LNCAP (cell line): Measurements from ENCODE around the gene TIMD4.

ENCODE experiments used
- TF ChIP-seq, protein P1 (sequence below): fragments of 450-650 bp; IDR thresholded peaks from 2 replicates; pipeline ENCODE4 v1.5.1; 2017; ENCODE audit warnings: mild to moderate bottlenecking

TIMD4 gene

DNA sequence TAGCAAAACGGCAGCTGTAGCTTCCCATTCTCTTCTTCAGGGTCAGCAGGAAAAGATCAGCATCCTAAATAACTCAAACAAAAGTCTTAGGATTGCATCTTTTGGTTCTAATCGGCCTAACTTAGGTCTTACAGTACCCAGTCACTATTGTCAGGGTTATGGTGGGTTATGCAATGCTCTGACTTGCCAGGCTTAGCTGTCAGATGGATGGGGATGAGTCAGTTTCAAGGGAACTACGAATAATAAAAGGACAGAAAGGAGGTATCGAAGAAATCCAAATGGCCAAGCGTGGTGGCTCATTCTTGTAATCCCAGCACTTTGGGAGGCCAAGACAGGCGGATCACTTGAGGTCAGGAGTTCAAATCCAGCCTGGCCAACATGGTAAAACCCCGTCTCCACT lies 66.5 kb downstream of the TIMD4 start:
- TF ChIP-seq, protein P1, sequence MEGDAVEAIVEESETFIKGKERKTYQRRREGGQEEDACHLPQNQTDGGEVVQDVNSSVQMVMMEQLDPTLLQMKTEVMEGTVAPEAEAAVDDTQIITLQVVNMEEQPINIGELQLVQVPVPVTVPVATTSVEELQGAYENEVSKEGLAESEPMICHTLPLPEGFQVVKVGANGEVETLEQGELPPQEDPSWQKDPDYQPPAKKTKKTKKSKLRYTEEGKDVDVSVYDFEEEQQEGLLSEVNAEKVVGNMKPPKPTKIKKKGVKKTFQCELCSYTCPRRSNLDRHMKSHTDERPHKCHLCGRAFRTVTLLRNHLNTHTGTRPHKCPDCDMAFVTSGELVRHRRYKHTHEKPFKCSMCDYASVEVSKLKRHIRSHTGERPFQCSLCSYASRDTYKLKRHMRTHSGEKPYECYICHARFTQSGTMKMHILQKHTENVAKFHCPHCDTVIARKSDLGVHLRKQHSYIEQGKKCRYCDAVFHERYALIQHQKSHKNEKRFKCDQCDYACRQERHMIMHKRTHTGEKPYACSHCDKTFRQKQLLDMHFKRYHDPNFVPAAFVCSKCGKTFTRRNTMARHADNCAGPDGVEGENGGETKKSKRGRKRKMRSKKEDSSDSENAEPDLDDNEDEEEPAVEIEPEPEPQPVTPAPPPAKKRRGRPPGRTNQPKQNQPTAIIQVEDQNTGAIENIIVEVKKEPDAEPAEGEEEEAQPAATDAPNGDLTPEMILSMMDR = no peak

DNA sequence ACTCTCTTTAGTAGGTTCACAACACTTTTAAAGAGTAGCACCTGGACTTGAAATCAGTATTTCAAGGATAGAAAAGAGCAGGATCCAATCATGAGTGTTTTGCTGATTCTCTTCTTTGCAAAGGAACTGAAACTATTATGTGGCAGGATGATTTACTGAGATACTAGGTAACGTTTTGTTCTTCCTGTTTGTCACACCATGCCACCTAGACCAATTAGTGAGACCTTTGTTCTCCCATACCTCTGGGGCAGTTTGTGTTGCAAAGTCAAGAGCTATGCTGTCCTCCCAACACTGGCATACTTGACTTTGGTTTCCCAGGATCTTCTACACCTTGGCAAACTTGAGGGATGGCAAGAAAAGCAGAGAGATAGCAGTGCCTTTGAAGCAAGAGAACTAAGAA lies 69.5 kb downstream of the TIMD4 start:
- TF ChIP-seq, protein P1 = no peak

DNA sequence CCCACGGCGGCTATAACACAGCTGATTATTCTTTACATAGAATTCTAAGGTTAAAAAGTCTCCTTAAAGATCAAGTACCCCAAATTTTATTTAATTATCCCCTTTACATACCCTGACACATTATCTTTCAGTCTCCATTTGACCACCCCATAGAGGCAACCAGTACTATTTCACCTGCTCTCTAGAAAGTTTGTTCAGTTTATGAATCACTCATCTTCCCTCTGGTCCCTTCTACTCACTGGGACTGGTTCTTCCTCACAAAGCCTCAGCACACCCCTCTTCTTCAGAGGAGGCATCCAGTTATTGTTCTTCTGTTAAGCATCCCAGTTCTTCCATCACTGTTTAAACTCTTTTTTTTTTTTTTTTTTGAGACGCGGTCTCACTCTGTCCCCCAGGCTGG lies 70.2 kb downstream of the TIMD4 start:
- TF ChIP-seq, protein P1 = no peak

DNA sequence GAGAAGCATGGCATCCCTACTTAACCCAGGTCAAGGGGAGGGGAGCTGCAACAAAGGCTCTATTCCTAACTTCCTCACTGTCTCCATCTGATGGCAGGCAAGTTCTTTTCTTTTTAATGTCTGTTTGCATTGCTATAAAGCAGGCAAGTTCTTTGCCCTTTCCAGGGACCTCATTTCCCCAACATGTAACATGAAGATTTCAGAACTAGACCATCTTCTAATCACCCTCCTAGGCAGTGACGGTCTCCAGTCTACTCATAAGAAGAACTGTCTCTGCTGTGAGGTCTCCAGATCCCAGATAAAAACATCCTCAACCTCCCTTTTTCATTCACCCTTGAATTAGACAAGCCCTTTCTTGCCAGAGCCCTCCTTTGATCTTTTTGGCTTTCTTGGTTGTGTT lies 70.8 kb downstream of the TIMD4 start:
- TF ChIP-seq, protein P1 = no peak

DNA sequence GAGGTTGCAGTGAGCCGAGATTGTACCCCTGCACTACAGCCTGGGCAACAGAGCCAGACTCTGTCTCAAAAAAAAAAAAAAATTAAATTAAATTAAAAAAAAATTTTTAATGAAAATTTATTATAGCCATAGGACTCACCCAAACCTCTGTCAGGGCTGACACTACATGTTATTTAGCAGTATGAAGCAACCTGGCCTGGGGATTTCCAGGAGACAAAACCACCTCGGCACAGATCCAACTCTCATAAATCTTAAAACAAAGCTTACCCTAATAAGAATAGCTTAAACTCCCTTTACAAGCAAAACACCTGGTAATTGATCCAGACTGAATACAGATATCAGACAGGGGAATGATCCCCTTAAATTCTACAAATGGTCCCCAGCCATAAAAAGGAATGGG lies 74.5 kb downstream of the TIMD4 start:
- TF ChIP-seq, protein P1 = no peak

DNA sequence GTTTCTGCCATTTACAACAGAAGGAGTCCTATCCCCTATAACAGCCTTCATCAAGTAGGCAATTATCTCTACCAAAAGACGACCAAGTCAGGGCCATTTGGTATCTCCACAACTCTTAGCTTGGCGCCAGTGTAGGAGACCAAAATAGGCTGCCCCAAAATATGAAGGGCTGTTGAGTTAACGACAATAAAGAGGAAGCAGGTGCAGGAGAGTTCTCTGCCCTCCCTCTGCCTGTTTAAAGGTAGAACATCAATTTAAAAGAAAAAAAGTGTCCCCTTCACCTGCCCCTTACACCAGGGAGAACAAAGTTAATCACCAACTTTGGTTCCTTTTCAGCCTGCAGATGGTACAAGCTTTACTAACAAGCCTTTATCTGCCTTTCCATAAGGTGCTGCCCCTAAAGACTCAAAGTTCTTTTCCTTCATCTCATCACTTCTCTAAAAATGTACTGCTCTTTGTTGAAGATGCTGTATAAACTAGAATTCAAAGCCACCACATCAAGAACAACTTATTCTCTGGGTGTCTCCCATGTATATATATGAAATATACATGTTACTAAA lies 79.6 kb downstream of the TIMD4 start:
- TF ChIP-seq, protein P1 = no peak

DNA sequence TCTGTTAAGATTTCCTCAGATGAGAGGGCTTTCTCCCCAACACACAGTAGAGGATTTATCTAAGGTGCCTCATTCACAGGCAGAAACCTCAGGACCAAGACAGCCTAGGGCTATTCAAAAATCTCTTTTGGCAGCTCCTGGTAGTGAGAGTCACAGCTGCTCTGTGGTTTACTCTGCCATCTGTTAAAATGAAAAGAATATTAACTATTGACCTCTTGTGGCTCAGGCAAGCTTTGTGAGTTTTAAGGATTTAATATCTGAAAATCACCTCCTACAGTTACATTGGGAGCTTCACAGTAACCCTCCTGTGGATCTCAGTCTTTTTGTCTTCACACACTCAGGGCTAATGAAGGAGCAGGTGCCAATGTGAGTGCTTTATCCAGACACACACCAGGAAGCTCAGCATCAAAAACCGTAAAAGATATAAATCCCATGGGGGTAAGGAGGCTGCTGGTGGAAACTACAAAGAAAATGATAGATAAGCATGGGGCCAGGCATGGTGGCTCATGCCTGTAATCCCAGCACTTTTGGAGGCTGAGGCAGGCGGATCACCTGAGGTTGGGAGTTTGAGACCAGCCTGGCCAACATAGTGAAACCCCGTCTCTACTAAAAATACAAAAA lies 83.3 kb downstream of the TIMD4 start:
- TF ChIP-seq, protein P1 = no peak

DNA sequence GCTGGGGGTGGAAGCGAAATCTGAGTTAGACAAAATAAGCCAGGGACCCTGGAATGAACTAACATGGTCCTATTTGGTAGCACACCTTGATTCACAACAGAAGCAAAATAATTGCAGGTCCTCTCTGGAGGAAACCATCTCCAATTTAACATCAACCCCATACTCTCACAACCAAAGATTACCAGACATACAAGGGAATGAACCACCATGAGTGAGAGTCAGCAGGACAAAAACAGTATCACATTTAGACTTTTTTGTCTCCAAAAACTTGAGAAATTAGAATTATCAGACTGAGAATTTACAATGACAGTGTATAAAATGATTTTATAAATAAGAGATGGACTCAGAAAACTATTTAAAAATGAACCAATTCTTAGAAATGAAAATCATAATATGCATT lies 91.8 kb downstream of the TIMD4 start:
- TF ChIP-seq, protein P1 = no peak
